ENCODE data around the gene TLX3. TPM values are rescaled to one million over a fixed set of nuclear protein-coding genes. Genes with fewer than 3 reads are reported as not detected.
"Not testable (repeated sequence)": the region's sequence is repeated elsewhere in the genome, so short reads cannot be mapped to it uniquely, and the experiment has no call there.

Gene TLX3
- total RNA-seq, 1 donor from 2014 or later: not detected

- DNase-seq: no peak
- Histone ChIP-seq H3K27ac (replicated peaks) (no peak overlapping the region), H3K9me3 (replicated peaks) (no peaks in the 10 kb centered on the region), H3K27me3 (ENCODE audit: low read depth) (peaks cover 52% of the 10 kb centered on the region), H3K4me3 (no peak overlapping the region), H3K36me3 (no peaks in the 10 kb centered on the region), H3K4me1 (no peaks in the 10 kb centered on the region)
- intact Hi-C loops (cut with micrococcal nuclease): loop anchor here (5.0 kb wide), 1 partner anchor 135 kb away; no protein-coding TSS in a partner anchor
- peak; percentile 68 for TF ChIP-seq CTCF (IDR thresholded peaks at IDR 0.05; ENCODE audit: borderline replicate concordance)
Measured at GRCh38 chr5:171342362-171343111, 33.5 kb downstream of the TLX3 start.

GRCh38 chr5:171344936-171345608 lies 36.0 kb downstream of the TLX3 start:
- Histone ChIP-seq H3K27me3 (ENCODE audit: low read depth) (peaks cover 27% of the 10 kb centered on the region), H3K9me3 (replicated peaks) (no peaks in the 10 kb centered on the region), H3K36me3 (no peaks in the 10 kb centered on the region), H3K27ac (replicated peaks) (no peak overlapping the region), H3K4me3 (no peak overlapping the region), H3K4me1 (no peaks in the 10 kb centered on the region)
- no peak for TF ChIP-seq CTCF (IDR thresholded peaks at IDR 0.05; ENCODE audit: borderline replicate concordance)
- no peak for DNase-seq
- intact Hi-C loops (cut with micrococcal nuclease): loop anchor here (5.0 kb wide), 1 partner anchor 138 kb away; no protein-coding TSS in a partner anchor

- intact Hi-C loops (cut with micrococcal nuclease): no loop called here
- Histone ChIP-seq H3K9me3 (replicated peaks) (no peaks in the 10 kb centered on the region), H3K36me3 (no peaks in the 10 kb centered on the region), H3K4me1 (no peaks in the 10 kb centered on the region), H3K27me3 (ENCODE audit: low read depth) (no peaks in the 10 kb centered on the region), H3K4me3 (no peak overlapping the region), H3K27ac (replicated peaks) (no peak overlapping the region)
- no peak for DNase-seq
- TF ChIP-seq CTCF (IDR thresholded peaks at IDR 0.05; ENCODE audit: borderline replicate concordance): no peak
Measured at GRCh38 chr5:171351536-171352073, 42.6 kb downstream of the TLX3 start.

- no peak for DNase-seq
- Histone ChIP-seq H3K36me3 (no peaks in the 10 kb centered on the region), H3K27me3 (ENCODE audit: low read depth) (no peaks in the 10 kb centered on the region), H3K9me3 (replicated peaks) (no peaks in the 10 kb centered on the region), H3K4me1 (no peaks in the 10 kb centered on the region), H3K27ac (replicated peaks) (no peak overlapping the region), H3K4me3 (no peak overlapping the region)
- intact Hi-C loops (cut with micrococcal nuclease): no loop called here
- no peak for TF ChIP-seq CTCF (IDR thresholded peaks at IDR 0.05; ENCODE audit: borderline replicate concordance)
Measured at GRCh38 chr5:171355302-171355724, 46.3 kb downstream of the TLX3 start.

GRCh38 chr5:171357843-171358242 lies 48.8 kb downstream of the TLX3 start:
- Histone ChIP-seq H3K27me3 (ENCODE audit: low read depth) (no peaks in the 10 kb centered on the region), H3K9me3 (replicated peaks) (no peaks in the 10 kb centered on the region), H3K36me3 (no peaks in the 10 kb centered on the region), H3K27ac (replicated peaks) (no peak overlapping the region), H3K4me3 (no peak overlapping the region), H3K4me1 (no peaks in the 10 kb centered on the region)
- intact Hi-C loops (cut with micrococcal nuclease): no loop called here
- no peak for TF ChIP-seq CTCF (IDR thresholded peaks at IDR 0.05; ENCODE audit: borderline replicate concordance)
- no peak for DNase-seq

GRCh38 chr5:171361151-171361550 lies 52.1 kb downstream of the TLX3 start:
- H3K4me1 ChIP-seq; H3K9me3 ChIP-seq (replicated peaks); H3K27ac ChIP-seq (replicated peaks); H3K36me3 ChIP-seq; H3K4me3 ChIP-seq; DNase-seq; intact Hi-C loops (cut with micrococcal nuclease): not testable (repeated sequence)
- H3K27me3 ChIP-seq (ENCODE audit: low read depth): peaks cover 23% of the 10 kb centered on the region
